B cell (primary cell): ENCODE measurements around the gene HLA-DQA1.

Experiments
- EZH2 ChIP-seq: IDR thresholded peaks from 2 replicates; pipeline ENCODE4 v1.6.1; 2012; ENCODE audit warnings: borderline replicate concordance, low read depth, mild to moderate bottlenecking, moderate library complexity, low read length; ENCODE audit not compliant: insufficient read depth, poor library complexity, severe bottlenecking
- TF ChIP-seq, protein P1 (sequence below): fragments of 200-600 bp; IDR thresholded peaks from one replicate; pipeline ENCODE4 v1.8.0; 2022; ENCODE audit warnings: antibody characterized with exemption, mild to moderate bottlenecking

GRCh38 chr6:32668226-32668747, 31.1 kb downstream of the HLA-DQA1 start:
- TF ChIP-seq, protein P1, sequence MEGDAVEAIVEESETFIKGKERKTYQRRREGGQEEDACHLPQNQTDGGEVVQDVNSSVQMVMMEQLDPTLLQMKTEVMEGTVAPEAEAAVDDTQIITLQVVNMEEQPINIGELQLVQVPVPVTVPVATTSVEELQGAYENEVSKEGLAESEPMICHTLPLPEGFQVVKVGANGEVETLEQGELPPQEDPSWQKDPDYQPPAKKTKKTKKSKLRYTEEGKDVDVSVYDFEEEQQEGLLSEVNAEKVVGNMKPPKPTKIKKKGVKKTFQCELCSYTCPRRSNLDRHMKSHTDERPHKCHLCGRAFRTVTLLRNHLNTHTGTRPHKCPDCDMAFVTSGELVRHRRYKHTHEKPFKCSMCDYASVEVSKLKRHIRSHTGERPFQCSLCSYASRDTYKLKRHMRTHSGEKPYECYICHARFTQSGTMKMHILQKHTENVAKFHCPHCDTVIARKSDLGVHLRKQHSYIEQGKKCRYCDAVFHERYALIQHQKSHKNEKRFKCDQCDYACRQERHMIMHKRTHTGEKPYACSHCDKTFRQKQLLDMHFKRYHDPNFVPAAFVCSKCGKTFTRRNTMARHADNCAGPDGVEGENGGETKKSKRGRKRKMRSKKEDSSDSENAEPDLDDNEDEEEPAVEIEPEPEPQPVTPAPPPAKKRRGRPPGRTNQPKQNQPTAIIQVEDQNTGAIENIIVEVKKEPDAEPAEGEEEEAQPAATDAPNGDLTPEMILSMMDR = no peak
- TF ChIP-seq EZH2 = no peak
